ENCODE results near the gene MAD1L1. TPM values are rescaled to one million over a fixed set of nuclear protein-coding genes. Genes with fewer than 3 reads are reported as not detected.

Gene MAD1L1
- total RNA-seq, 1 donor from 2014 or later: 32.7 TPM

- Mint-ChIP-seq H3K4me1 (ENCODE audit: unreplicated experiment) (peaks cover 26% of the 10 kb centered on the region), H3K36me3 (ENCODE audit: unreplicated experiment) (peaks cover 5% of the 10 kb centered on the region), H3K27me3 (ENCODE audit: unreplicated experiment) (no peaks in the 10 kb centered on the region), H3K4me3 (ENCODE audit: unreplicated experiment) (no peak overlapping the region), H3K9me3 (ENCODE audit: unreplicated experiment) (no peaks in the 10 kb centered on the region), H3K27ac (ENCODE audit: unreplicated experiment) (no peak overlapping the region)
- TF ChIP-seq, protein P1, sequence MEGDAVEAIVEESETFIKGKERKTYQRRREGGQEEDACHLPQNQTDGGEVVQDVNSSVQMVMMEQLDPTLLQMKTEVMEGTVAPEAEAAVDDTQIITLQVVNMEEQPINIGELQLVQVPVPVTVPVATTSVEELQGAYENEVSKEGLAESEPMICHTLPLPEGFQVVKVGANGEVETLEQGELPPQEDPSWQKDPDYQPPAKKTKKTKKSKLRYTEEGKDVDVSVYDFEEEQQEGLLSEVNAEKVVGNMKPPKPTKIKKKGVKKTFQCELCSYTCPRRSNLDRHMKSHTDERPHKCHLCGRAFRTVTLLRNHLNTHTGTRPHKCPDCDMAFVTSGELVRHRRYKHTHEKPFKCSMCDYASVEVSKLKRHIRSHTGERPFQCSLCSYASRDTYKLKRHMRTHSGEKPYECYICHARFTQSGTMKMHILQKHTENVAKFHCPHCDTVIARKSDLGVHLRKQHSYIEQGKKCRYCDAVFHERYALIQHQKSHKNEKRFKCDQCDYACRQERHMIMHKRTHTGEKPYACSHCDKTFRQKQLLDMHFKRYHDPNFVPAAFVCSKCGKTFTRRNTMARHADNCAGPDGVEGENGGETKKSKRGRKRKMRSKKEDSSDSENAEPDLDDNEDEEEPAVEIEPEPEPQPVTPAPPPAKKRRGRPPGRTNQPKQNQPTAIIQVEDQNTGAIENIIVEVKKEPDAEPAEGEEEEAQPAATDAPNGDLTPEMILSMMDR (IDR thresholded peaks at IDR 0.05): no peak
- no peak for DNase-seq (ENCODE audit: extremely low spot score, unreplicated experiment)
Observed at GRCh38 chr7:1923409-1924257, 309.1 kb downstream of the MAD1L1 start.

- Mint-ChIP-seq H3K27me3 (ENCODE audit: unreplicated experiment) (no peaks in the 10 kb centered on the region), H3K4me3 (ENCODE audit: unreplicated experiment) (no peak overlapping the region), H3K36me3 (ENCODE audit: unreplicated experiment) (peaks cover 5% of the 10 kb centered on the region), H3K4me1 (ENCODE audit: unreplicated experiment) (peaks cover 26% of the 10 kb centered on the region), H3K9me3 (ENCODE audit: unreplicated experiment) (no peaks in the 10 kb centered on the region), H3K27ac (ENCODE audit: unreplicated experiment) (no peak overlapping the region)
- DNase-seq (ENCODE audit: extremely low spot score, unreplicated experiment): no peak
- TF ChIP-seq, protein P1 (IDR thresholded peaks at IDR 0.05): no peak
Observed at GRCh38 chr7:1922870-1923236, 309.9 kb downstream of the MAD1L1 start.

- Mint-ChIP-seq H3K36me3 (ENCODE audit: unreplicated experiment) (peaks cover 5% of the 10 kb centered on the region), H3K9me3 (ENCODE audit: unreplicated experiment) (no peaks in the 10 kb centered on the region), H3K4me3 (ENCODE audit: unreplicated experiment) (no peak overlapping the region), H3K27ac (ENCODE audit: unreplicated experiment) (no peak overlapping the region), H3K27me3 (ENCODE audit: unreplicated experiment) (no peaks in the 10 kb centered on the region), H3K4me1 (ENCODE audit: unreplicated experiment) (peaks cover 26% of the 10 kb centered on the region)
- DNase-seq (ENCODE audit: extremely low spot score, unreplicated experiment): no peak
- TF ChIP-seq, protein P1 (IDR thresholded peaks at IDR 0.05): no peak
Observed at GRCh38 chr7:1922071-1922869, 310.5 kb downstream of the MAD1L1 start.

DNA sequence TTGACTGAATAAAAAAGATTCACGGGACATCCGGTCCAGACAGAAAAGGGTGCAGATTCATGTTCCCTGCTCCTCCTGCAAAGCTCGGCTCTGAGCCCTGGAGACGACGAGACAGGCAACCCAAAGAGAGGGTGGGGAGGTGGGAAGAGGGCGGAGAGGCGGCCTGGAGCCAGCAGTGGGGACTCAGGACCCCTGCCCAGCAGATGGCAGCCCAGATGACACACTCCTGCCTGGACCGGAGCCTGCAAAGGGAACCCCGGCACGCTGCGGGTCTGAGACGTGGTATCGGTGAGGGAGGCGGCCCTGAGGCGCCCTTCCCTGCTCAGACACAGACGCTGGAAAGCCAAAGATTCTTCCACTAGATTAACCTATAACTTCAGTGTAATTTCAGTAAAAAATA is 311.9 kb downstream of the MAD1L1 start:
- peaks cover 5% of the 10 kb centered on the region for H3K36me3 Mint-ChIP-seq (ENCODE audit: unreplicated experiment)
- H3K9me3 Mint-ChIP-seq (ENCODE audit: unreplicated experiment): no peaks in the 10 kb centered on the region
- peaks cover 22% of the 10 kb centered on the region for H3K4me1 Mint-ChIP-seq (ENCODE audit: unreplicated experiment)
- no peak overlapping the region for H3K4me3 Mint-ChIP-seq (ENCODE audit: unreplicated experiment)
- no peak for DNase-seq (ENCODE audit: extremely low spot score, unreplicated experiment)
- TF ChIP-seq, protein P1 (IDR thresholded peaks at IDR 0.05): no peak
- no peak overlapping the region for H3K27ac Mint-ChIP-seq (ENCODE audit: unreplicated experiment)
- H3K27me3 Mint-ChIP-seq (ENCODE audit: unreplicated experiment): no peaks in the 10 kb centered on the region

- Mint-ChIP-seq H3K27ac (ENCODE audit: unreplicated experiment) (no peak overlapping the region), H3K9me3 (ENCODE audit: unreplicated experiment) (no peaks in the 10 kb centered on the region), H3K36me3 (ENCODE audit: unreplicated experiment) (peaks cover 5% of the 10 kb centered on the region), H3K4me3 (ENCODE audit: unreplicated experiment) (no peak overlapping the region), H3K4me1 (ENCODE audit: unreplicated experiment) (peaks cover 22% of the 10 kb centered on the region), H3K27me3 (ENCODE audit: unreplicated experiment) (no peaks in the 10 kb centered on the region)
- TF ChIP-seq, protein P1 (IDR thresholded peaks at IDR 0.05): no peak
- DNase-seq (ENCODE audit: extremely low spot score, unreplicated experiment): no peak
Observed at GRCh38 chr7:1920266-1920681, 312.5 kb downstream of the MAD1L1 start.

All from osteocyte (in vitro differentiated cells).